Measurements from ENCODE around the gene CTBP1.

The CTBP1 gene

GRCh38 chr4:1208266-1208961, 40.5 kb downstream of the CTBP1 start:
- DNase-seq: no peak

- no peak for DNase-seq
Observed at GRCh38 chr4:1207603-1208265, 41.2 kb downstream of the CTBP1 start.

DNA sequence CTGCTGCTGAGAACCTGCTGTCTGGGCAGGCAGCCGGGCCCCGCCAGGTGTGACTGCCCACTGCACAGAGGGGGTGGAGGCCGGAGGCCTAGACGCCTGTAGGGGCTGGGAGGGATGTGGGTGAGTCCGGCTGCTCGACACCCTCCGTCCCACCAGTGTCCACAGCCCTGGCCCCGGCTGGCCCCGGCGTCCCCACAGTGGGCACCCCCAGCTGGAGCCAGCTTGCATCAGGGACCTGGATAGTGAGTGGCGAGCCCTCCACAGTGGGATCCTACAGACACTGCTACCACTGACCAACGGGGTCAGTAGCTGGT, 41.8 kb downstream of the CTBP1 start:
- DNase-seq: no peak

GRCh38 chr4:1206299-1207156, 42.4 kb downstream of the CTBP1 start:
- DNase-seq: no peak

DNA sequence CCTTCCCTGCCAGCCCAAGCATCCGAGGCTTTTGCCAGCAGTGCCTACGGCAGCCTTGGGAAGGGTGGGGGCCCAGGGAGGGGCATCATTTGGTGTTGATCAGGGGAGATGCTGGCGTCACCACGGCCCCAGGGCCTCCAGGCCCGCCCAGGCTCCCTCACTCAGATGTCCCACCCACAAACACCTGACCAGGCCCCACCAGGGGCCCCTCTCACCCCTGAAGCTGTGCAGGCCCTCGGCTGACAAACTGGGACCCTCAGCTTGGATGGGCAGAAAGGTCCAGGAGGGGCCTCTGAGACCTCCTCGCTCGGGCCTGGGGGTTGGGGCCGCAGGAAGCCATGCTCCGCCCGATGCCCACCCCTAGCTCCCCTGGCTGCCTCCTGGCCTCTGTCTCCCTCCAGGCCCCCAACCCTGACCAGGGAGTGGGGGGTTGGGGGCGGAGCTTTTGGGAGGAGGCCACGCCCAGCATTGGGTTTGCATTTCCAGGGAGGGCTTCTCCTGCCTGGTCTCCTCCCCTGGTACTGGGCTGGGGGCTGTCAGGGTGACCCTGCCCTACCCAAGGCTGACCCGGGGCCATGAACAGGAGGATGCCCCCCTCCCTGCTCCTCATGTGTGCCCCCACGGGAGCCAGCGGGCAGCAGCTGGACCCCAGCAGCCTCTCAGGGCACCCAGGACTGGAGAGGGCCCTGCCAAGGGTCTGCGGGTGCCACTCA, 43.2 kb downstream of the CTBP1 start:
- no peak for DNase-seq

DNA sequence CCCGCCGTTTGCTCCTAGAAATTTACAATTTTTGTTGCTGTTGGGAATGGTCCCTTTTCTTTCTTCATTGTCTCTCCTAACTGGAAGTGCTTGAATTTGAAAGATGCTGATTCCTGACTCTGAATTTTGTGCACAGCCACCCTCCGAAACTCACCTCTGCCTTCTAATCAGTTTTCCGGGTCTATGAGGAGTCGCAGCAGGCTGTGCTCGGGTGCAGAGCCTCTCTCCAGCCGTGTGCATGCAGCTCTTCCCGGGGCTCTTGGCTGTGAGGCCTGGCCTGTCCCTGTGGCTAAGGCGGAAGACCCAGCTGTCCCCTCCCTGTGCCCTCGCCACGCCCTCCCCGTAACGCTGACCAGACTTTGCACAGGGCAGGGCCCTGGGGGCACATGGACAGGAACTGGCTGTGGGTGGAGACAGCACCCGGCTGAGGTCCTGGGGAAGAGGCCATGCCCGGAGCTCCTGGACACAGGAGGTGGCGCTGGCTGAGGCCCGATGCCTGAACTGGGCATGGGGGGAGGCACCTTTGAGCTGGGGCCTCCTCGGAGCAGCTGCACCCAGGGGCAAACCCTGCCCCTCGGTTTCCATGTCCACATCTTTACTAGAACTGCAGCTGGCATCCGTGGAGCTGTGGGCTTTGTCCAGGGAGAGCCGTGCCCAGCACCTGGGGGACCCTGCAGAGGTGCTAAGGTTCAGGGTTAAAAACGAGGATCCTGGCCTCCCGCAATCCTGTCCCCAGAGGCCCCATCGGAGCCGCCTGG, 43.9 kb downstream of the CTBP1 start:
- DNase-seq: no peak

DNA sequence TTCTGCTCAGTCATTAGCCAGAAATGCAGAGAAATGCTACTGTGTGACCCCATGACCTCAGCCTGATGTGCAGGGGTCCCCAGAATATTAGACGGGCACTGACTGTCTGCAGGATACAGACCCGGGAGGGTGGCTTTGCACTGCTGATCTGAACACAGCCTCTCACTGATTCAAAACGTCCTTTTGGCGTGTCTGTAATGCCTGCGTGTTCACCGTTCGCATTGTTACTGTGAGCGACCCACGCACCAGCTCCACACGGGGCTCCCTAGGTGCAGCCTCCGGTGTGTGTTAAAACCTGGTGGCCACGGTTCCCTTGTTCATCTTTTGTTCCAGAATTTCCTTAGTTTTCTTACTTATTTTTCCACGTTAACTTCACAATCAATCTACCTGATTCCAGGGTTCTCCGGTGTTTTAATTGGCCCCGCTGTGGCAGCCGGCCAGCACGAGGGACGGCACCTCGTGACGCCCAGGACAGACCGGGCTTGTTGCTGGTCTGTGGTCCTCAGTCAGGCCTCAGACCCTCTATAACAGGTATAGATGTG, 44.6 kb downstream of the CTBP1 start:
- DNase-seq: no peak

DNA sequence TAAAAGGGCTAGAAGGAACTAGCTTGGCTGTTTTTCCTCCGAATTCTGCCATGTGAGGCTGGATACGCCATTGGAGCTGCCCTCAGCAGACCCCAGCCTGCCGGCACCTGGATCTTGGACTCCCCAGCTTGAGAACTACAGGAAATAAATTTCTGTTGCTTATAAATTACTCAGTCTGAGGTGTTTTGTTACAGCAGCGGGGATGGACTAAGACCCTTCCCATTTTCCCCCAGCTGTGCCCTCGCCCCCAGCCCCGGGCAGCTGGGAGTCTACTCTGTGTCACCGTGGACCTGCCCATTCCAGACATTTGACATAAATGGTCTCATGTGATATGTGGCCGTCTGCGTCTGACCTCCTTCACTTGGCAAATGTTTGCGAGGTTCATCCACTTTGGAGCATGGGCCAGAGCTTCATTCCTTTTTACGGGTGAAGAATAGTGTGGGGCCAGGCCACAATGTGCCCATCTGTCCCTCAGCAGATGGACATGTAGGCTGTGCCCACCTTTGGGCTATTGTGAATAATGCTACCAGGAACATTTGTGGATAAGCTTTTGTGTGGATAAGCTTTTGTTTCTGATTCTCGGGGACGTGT, 45.8 kb downstream of the CTBP1 start:
- DNase-seq: no peak

DNA sequence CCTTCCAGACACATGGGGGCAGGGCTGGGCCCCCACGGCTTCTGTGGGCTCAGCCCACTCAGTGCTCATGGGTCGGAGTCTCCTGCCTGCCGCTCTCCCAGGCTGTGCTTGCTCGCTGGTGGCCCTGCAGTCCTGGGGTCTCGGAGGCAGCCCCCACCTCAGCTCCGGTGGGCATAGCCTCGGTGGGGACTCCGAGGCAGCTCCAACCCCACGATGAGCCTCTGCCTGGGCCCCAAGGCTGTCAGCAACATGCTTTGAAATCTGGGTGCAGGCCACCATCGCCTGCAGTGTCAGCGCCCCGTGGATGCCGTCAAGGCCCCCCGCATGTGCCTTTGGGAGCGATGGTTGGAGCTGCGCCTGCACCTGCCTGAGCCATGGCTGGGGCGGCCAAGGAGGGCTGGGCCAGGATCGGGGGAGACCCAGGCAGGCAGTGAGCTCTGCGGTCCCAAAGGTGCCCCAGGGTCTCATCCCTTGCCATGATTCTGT, 46.4 kb downstream of the CTBP1 start:
- no peak for DNase-seq

GRCh38 chr4:1201851-1202525, 46.9 kb downstream of the CTBP1 start:
- DNase-seq: peak; percentile 95

GRCh38 chr4:1200425-1201035, 48.4 kb downstream of the CTBP1 start:
- peak; percentile 46 for DNase-seq

- no peak for DNase-seq
Observed at GRCh38 chr4:1199556-1200331, 49.2 kb downstream of the CTBP1 start.

DNA sequence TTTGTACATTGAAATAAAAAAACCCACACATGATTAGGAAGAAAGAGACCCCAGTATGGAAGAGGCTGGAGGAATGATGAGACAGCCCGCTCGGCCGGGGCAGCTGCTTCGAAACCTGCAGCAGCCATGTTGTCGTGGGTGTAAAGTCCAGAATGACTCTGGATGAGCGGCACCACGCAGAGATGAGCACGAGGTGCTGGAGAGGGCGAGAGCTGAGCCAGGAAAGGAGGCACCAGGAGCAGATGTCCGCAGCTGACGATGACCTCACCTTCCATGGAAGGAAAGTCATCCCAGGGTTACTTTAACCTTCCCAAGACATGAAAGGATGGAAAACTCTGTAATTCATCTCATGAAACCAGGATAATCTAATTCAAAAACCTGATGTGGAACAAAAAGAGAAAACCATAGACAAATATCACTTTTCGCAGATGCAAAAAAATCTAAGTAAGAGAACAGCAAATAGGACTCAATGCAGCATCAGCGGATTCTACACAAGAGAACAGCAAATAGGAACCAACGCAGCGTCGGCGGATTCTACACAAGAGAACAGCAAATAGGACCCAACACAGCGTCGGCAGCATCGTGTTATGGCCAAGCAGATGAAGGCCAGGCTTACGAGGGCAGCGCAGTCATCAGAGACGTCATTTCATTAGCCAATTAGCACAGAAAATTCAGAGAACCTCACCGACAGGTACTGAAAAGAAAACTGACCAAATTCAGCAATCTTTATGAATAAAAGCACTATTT, 50.7 kb downstream of the CTBP1 start:
- DNase-seq: no peak

GRCh38 chr4:1196421-1197183, 52.3 kb downstream of the CTBP1 start:
- DNase-seq: no peak

DNA sequence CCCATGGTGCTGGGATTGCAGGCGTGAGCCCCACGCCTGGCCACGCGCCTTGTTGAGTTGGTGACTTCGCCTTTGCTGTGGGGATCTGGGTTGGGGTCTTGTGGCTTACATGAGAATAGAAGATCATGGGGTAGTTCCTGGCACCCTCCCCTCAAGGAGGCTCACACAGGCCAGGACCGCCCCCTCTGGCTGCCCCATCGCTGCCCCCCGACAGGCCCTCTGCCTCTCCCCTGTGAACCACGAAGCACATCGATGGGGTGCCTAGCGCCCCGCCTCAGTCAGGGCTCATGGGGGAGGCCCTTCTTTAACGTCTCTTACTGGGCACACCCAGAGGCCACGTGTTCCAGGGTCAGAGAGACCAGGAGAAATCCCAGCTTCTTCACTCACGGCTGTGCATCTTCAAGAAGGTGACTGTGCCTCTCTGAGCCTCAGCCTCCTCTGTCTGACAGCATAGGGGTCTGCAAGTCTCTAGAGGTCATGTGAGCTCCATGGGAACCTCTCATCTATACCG, 53.0 kb downstream of the CTBP1 start:
- no peak for DNase-seq

GRCh38 chr4:1195109-1195671, 53.7 kb downstream of the CTBP1 start:
- DNase-seq: no peak

DNA sequence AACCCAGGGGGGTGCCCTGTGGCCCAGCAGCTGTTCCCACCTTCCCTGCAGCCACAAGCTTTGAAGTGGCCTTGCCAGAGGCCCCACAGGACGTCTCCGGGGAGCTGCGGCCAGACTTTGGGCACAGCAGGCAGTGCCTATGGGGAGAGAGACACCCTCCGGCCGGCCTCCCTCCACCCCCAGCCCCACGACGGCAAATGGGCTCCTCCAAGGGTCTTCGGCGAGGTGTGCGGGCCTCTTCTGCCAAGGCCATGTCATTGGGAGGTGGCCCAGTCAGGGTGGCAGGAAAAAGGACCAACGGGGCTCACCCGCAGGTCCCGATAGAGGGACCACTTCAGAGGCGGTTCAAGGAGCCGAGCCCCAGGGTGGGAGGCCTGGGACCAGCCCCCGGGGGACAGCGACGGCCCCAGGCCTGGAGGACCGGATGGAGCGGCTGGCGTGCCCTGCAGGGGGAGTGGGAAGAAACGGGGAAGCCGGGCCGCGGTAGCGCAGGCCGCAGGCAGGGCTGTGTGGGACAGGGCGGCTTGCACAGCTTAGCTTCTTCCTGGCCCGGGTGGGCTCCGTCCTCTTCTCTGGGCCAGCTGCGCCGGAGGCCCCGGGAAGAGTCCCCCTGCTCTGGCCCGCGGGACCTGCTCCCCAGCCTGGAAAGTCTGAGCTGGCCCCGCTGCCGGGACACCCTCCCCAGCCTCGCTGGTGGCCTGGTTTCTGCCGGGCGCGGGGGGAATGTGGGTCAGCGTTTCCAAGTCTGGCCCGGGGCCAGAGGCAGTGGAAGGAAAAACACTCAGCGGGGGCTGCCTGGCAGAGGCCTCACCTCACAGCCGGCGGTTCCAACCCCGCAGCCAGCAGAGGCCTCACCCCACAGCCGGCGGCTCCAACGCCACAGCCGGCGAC, 54.7 kb downstream of the CTBP1 start:
- no peak for DNase-seq
